RWPE2 (cell line): ENCODE results near the gene CEP128.

Experiments
- ATAC-seq: fragments of 200-7000 bp; cut with Tn5 transposase; 3 replicates; pipeline ENCODE4 v1.9.1; 2021; ENCODE audit warnings: low read depth
- DNase-seq: peaks from one replicate; pipeline ENCODE4 v3.0.0-alpha.2; 2020; ENCODE audit warnings: low spot score
- H3K27ac ChIP-seq: fragments of 450-650 bp; 2 replicates; pipeline ENCODE4 v1.5.1; 2017; ENCODE audit warnings: mild to moderate bottlenecking; ENCODE audit not compliant: poor library complexity, severe bottlenecking
- H3K27me3 ChIP-seq: fragments of 250-450 bp; sonication (Bioruptor Pico); 2 replicates; pipeline ENCODE4 v1.5.1; 2021; ENCODE audit warnings: mild to moderate bottlenecking, moderate library complexity; ENCODE audit not compliant: insufficient read depth, poor library complexity, severe bottlenecking
- H3K36me3 ChIP-seq: fragments of 250-450 bp; sonication (Bioruptor Pico); 2 replicates; pipeline ENCODE4 v1.5.1; 2020; ENCODE audit warnings: low read depth, mild to moderate bottlenecking, moderate library complexity
- H3K4me1 ChIP-seq: fragments of 250-450 bp; sonication (Bioruptor Pico); 2 replicates; pipeline ENCODE4 v1.5.1; 2021; ENCODE audit warnings: mild to moderate bottlenecking, moderate library complexity; ENCODE audit not compliant: insufficient read depth, poor library complexity, severe bottlenecking
- H3K4me3 ChIP-seq: fragments of 250-450 bp; sonication (Bioruptor Pico); 2 replicates; pipeline ENCODE4 v1.5.1; 2021; ENCODE audit warnings: mild to moderate bottlenecking, moderate library complexity; ENCODE audit not compliant: severe bottlenecking
- H3K9me3 ChIP-seq: fragments of 250-450 bp; sonication (Bioruptor Pico); 2 replicates; pipeline ENCODE4 v1.5.1; 2021; ENCODE audit warnings: mild to moderate bottlenecking, moderate library complexity; ENCODE audit not compliant: severe bottlenecking
- CTCF ChIP-seq: fragments of 450-650 bp; IDR thresholded peaks from one replicate; pipeline ENCODE4 v1.5.1; 2017; ENCODE audit warnings: mild to moderate bottlenecking, moderate library complexity; ENCODE audit not compliant: poor library complexity, severe bottlenecking

The CEP128 gene

GRCh38 chr14:80764496-80764895 is 177.0 kb downstream of the CEP128 start:
- no peaks in the 10 kb centered on the region for H3K4me1 ChIP-seq
- no peak overlapping the region for H3K4me3 ChIP-seq
- H3K27me3 ChIP-seq, result no peaks in the 10 kb centered on the region
- H3K27ac ChIP-seq, result no peak overlapping the region
- DNase-seq, result no peak
- 0 out of 3 replicates have a peak, but pooled peaks have one; percentile 21 for ATAC-seq
- H3K36me3 ChIP-seq, result peaks cover 15% of the 10 kb centered on the region
- no peaks in the 10 kb centered on the region for H3K9me3 ChIP-seq
- TF ChIP-seq CTCF, result no peak

GRCh38 chr14:80762641-80763228 is 178.8 kb downstream of the CEP128 start:
- H3K27ac ChIP-seq, result no peak overlapping the region
- H3K4me3 ChIP-seq, result no peak overlapping the region
- DNase-seq (no peak), ATAC-seq (no peak)
- no peaks in the 10 kb centered on the region for H3K4me1 ChIP-seq
- peaks cover 25% of the 10 kb centered on the region for H3K36me3 ChIP-seq
- no peaks in the 10 kb centered on the region for H3K9me3 ChIP-seq
- TF ChIP-seq CTCF, result no peak
- no peaks in the 10 kb centered on the region for H3K27me3 ChIP-seq

- H3K36me3 ChIP-seq, result peaks cover 37% of the 10 kb centered on the region
- ATAC-seq (no peak; the same call in 2 of the 3 replicates), DNase-seq (no peak)
- H3K27ac ChIP-seq, result no peak overlapping the region
- H3K4me3 ChIP-seq, result no peak overlapping the region
- no peaks in the 10 kb centered on the region for H3K9me3 ChIP-seq
- H3K4me1 ChIP-seq, result no peaks in the 10 kb centered on the region
- no peaks in the 10 kb centered on the region for H3K27me3 ChIP-seq
- no peak for TF ChIP-seq CTCF
These were observed 186.8 kb downstream of the CEP128 start for GRCh38 chr14:80754696-80755095.

GRCh38 chr14:80751285-80751684 is 190.3 kb downstream of the CEP128 start:
- no peaks in the 10 kb centered on the region for H3K4me1 ChIP-seq
- H3K27me3 ChIP-seq, result no peaks in the 10 kb centered on the region
- no peak overlapping the region for H3K27ac ChIP-seq
- peaks cover 13% of the 10 kb centered on the region for H3K36me3 ChIP-seq
- DNase-seq (no peak), ATAC-seq (no peak)
- TF ChIP-seq CTCF, result no peak
- no peaks in the 10 kb centered on the region for H3K9me3 ChIP-seq
- H3K4me3 ChIP-seq, result no peak overlapping the region

- Histone ChIP-seq H3K4me3 (no peak overlapping the region), H3K27me3 (no peaks in the 10 kb centered on the region), H3K36me3 (no peaks in the 10 kb centered on the region; the same call in 1 of the 2 replicates), H3K9me3 (no peaks in the 10 kb centered on the region), H3K4me1 (no peaks in the 10 kb centered on the region), H3K27ac (no peak overlapping the region)
- DNase-seq, result no peak
- no peak for ATAC-seq
- no peak for TF ChIP-seq CTCF
These were observed 215.3 kb downstream of the CEP128 start for GRCh38 chr14:80726211-80726610.
